SKM-1 (cell line): ENCODE measurements around the gene FGD2.

ENCODE experiments used
- DNase-seq: peaks from one replicate; lab custom pipeline; 2025; ENCODE audit not compliant: unreplicated experiment; lab: John Stamatoyannopoulos, UW

The FGD2 gene

DNA sequence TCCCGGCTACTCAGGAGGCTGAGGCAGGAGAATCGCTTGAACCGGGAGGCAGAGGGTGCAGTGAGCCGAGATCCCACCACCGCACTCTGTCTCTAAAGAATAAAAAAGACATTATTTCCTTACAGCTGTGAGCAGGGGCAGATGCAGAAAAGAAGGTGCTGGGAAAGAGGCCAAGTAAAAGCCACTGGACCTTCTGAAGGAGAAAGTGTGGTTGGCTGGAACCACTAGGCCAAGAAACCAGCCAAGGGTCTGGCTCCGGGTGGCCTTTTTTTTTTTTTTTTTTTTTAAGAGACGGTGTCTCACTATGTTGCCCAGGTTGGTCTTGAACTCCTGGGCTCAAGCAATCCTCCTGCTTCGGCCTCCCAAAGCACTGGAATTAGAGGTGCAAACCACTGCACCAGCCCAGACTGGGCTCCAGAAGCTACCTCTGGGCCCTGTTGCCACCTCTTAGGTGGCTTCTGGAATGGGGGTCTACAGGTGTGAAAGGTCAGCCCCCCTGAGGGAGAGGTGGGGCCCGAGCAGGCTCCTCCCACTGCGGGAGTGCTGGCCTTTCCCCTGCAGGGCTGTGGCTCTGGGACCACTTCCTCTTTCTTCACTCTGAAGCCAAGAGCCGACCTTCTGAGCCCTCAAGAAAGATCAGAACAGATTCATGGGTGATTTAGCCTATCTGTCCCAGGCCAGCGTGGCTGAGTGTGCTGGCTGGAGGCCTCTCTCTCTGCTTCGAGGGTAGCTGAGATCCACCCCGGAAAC is at the start of gene FGD2:
Gene FGD2 (plus strand): TSS at position 595 of the 750 bp plus-strand sequence. CDS start 163 bp downstream, outside the sequence.
- DNase-seq = peak; percentile 56

GRCh38 chr6:36955671-36956445 is 49.6 kb upstream of the FGD2 start:
- no peak for DNase-seq

- no peak for DNase-seq
Measured at GRCh38 chr6:36956446-36956820, 49.0 kb upstream of the FGD2 start.

- DNase-seq = no peak
Measured at GRCh38 chr6:36957773-36958271, 47.6 kb upstream of the FGD2 start.

DNA sequence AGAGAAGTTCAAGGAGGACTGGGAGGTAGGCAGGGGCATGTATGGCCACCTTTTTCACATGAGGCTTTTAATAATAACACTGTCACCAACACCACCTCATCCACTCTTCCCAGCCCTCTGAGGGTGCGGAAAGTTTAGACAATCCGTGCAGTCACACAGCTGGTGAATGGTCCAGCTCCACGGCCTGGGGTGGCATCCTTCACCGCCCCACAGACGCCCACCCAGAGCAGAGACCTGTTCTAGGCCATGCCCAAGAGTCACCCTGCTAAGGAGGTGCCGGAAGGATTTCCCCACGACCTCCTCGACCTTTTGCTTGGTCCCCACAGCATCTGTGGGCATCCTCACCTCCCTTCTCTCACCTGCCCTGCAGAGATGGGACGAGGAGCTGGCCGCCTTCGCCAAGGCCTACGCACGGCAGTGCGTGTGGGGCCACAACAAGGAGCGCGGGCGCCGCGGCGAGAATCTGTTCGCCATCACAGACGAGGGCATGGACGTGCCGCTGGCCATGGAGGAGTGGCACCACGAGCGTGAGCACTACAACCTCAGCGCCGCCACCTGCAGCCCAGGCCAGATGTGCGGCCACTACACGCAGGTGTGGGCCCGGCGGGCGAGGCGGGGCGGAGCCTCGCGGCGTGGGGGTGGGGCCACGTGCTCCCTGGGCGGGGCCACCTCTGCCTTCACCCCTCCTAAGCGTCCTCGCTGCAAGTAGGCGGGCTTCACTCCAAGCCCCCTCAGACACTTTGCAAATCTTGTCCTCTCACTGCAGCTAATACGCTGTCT is 46.5 kb upstream of the FGD2 start:
- DNase-seq = no peak

DNA sequence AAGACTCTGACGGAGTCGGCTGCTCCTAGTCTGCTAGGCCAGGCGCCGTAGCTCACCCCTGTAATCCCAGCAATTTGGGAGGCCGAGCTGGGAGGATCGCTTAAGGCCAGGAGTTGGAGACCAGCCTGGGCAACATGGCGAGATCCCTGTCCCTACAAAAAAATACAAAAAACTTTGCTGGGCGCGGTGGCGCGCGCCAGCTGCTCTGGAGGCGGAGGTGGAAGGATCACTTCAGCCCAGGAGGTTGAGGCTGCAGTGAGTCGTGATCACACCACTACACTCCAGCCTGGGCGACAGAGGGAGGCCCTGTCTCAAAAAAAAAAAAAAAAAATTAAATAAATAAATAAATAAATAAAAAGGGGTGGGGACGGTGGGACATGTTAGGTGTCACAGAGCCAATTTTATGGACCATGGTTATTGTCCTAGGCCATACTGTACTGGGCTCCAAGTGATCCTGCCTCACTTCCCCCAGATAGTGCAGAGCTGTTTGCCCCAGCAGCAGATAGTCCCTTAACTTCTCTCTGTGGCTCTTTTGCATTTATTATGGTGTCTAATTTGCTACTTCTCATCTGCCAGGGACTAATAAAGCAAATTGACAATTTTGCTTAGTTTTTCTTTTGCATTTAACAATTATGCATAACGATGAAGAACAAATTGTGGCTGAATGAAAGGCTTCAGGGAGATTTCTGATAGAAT is 45.8 kb upstream of the FGD2 start:
- DNase-seq = no peak

GRCh38 chr6:36961441-36962435 is 43.7 kb upstream of the FGD2 start:
- no peak for DNase-seq

GRCh38 chr6:36962874-36963273 is 42.6 kb upstream of the FGD2 start:
- DNase-seq = peak; percentile 97

GRCh38 chr6:36963451-36964290 is 41.8 kb upstream of the FGD2 start:
- no peak for DNase-seq

DNA sequence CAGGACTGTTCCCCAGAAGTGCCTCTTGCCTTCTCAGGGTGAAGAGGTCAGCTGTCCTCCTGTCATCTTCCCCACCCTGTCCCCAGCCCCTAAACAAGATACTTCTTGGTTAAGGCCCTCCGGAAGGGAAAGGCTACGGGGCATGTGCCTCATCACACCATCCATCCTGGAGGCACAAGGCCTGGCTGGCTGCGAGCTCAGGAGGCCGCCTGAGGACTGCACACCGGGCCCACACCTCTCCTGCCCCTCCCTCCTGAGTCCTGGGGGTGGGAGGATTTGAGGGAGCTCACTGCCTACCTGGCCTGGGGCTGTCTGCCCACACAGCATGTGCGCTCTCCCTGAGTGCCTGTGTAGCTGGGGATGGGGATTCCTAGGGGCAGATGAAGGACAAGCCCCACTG is 41.1 kb upstream of the FGD2 start:
- DNase-seq = no peak

GRCh38 chr6:36964908-36965307 is 40.5 kb upstream of the FGD2 start:
- DNase-seq = no peak

GRCh38 chr6:36967301-36967700 is 38.2 kb upstream of the FGD2 start:
- no peak for DNase-seq

DNA sequence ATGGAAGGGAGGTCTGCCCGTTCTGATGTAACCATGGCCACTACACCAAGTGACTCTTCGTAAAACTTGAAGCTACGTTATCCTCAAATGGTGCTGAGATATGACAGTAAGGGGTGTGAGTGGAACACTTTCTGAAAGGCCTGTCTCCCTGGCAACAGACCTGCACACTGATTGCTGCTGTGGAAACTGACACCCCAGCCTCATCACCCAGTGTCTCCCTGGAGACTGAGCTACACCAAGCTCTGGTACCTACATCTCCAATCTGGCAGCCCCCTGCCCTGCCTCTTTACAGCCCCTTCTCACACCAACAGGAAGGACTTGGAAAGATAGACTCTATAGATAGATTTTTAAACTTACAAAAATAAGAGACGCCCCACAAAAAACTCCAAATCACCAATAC is 37.7 kb upstream of the FGD2 start:
- no peak for DNase-seq

DNA sequence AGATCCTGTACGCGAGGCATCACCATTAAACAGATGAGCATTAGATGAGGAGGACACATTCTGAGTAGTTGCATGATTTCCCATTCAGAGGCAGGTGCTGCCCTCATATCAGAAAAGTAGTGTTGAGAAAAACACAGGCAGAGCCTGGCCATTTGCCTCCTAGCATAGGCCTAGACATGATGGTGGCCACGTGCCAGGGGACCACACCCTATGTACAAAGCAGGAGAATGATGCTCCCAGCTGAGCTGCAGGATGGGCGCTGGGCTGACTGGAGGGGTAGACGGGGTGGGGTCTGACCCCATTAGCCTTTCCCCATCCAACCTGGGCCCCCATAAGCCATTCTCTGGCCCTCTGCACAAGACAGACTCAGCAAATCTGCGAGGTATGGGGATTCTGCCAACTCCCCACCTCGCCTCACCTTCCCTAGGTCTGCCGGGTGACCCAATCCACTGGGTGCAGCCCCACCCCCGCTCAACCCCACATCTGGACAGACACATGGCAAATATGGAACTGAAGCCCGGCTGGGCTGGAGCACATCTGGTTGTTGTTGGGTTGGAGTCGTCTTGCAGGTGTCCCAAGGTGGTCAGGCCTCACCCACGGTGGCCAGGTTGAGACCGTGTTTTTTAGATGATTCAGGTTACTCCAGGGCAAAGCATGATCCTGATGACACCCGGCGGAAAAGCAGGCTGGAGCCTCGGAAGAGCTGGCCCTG is 37.0 kb upstream of the FGD2 start:
- no peak for DNase-seq

GRCh38 chr6:36969240-36969691 is 36.2 kb upstream of the FGD2 start:
- no peak for DNase-seq

DNA sequence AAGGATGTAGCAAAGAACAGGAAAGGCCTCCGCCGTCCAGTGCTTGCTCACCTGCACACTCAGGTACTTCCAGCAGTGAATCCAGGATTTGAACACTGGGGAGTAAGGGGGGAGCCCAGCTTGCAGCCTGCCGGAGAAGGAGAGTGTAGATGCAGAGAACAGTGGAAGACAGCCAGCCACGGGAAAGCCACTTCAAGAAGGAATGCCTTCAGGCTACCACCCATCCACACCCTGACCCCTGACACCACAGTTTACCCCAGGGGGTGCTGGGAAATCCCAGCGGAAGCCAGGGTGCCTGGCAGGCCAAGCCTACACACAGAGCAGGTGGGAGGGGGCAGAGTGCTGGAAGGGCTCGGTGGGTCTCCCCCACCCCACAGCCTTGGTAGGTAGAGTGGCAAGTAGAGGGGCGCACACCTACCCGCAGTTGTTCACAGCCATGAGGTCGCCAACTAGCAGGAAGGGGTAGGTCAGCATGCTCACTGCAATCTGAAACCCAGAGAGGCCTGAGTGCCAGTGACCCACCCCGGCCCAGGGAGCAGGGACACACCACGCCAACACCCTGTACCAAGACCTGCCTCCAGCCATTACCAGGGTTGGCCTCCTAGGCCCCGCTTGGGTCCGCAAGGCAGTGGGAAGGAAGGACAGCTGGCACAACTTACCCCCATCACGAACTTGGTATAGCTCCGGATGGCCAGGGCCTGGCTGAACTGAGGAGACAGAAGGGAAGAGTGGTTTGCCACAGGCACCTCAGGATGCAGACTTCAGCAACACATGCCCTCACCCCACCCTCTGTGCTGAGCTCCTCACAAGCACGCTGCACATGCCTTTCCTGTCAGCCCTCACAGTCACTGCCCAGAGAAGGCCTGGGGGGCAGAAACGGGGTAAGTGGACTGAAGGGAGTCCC is 35.2 kb upstream of the FGD2 start:
- no peak for DNase-seq
